ENCODE measurements around the gene SLC19A2. TPM values are rescaled to one million over a fixed set of nuclear protein-coding genes. Genes with fewer than 3 reads are reported as not detected.
A peak's percentile ranks its signal among the peaks of the same experiment; 100 is the strongest.

The SLC19A2 gene
- polyA plus RNA-seq, 2 of the 4 experiments (the other 2 are of a cell fraction): 5.2 to 13.3 TPM

DNA sequence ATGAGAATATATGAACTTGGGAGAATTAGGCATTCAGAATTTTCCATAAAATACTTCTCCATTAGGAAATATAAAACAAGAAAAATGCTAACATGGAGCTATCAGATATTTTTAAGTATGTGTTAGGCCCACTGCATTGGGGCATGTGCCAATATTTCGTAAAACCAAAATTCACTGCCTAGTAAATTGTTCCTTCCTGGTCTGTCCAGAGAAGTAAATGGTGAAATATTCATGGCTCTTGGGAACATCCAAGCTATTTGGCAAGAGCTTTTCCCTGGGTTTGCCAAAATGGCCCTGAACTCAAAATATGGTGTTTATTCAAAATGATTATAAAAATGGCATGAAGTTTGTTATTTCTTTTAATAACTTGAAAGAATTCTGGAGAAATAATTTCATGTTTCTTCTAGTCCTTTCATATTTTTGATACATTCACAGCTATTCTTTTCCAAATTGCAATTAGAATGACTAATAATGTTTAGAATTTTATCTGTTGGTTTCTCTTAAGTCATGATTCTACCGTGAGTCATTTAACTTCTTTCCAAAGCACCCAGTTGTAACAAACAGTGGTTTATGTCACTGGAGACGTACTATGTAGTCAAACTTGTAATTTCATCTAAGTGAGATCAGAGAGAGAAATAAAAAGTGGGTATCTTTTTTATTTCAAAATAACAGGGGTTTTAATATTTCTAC, 25.7 kb upstream of the SLC19A2 start:
- H3K9me3 ChIP-seq: no peaks in the 10 kb centered on the region
- ATAC-seq (peak; percentile 48 to 80; a peak in 3 of 6 replicates), FAIRE-seq (no peak), DNase-seq (ENCODE audit: low read depth in 1 of 2, low spot score in 1 of 2) (peak in 1 of 2 experiments; percentile 18)
- WGBS (ENCODE audit: missing lambda C conversion rate): 35% methylated on average over 3 of the region's 3 CpGs
- H3K27ac ChIP-seq: no peak overlapping the region
- peak overlapping the region; percentile 15; the same call in 1 of the 3 replicates for H3K4me2 ChIP-seq
- peaks cover 36% of the 10 kb centered on the region for H3K4me1 ChIP-seq
- ChIA-PET POLR2A (interaction anchor here (1.6 kb wide), 1 partner anchor 25 kb away, joined by 10 read pairs; the partner anchor contains the start of gene SLC19A2), CTCF (interaction anchor here (1.1 to 1.5 kb wide), 2 partner anchors 35 to 45 kb away, joined by 3 to 7 read pairs; no protein-coding TSS in a partner anchor)
- H3K4me3 ChIP-seq: no peak overlapping the region
- TF ChIP-seq KDM5A (IDR thresholded peaks at IDR 0.05) (no peak), CHD2 (IDR thresholded peaks at IDR 0.05; ENCODE audit: low read length, partially characterized antibody) (no peak), JUNB (IDR thresholded peaks at IDR 0.05) (peak; percentile 58; the same call in 1 of the 2 replicates), FOSL2 (IDR thresholded peaks at IDR 0.05) (peak; percentile 41; the same call in 1 of the 2 replicates), FOSL2 (CRISPR knock-in tag; IDR thresholded peaks at IDR 0.05) (peak; percentile 47; the same call in 1 of the 2 replicates)
- TF ChIP-seq, protein P1, sequence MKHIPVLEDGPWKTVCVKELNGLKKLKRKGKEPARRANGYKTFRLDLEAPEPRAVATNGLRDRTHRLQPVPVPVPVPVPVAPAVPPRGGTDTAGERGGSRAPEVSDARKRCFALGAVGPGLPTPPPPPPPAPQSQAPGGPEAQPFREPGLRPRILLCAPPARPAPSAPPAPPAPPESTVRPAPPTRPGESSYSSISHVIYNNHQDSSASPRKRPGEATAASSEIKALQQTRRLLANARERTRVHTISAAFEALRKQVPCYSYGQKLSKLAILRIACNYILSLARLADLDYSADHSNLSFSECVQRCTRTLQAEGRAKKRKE (CRISPR knock-in tag; IDR thresholded peaks at IDR 0.05; ENCODE audit: low read depth): no peak
- TF ChIP-seq, protein P2, sequence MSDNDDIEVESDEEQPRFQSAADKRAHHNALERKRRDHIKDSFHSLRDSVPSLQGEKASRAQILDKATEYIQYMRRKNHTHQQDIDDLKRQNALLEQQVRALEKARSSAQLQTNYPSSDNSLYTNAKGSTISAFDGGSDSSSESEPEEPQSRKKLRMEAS (IDR thresholded peaks at IDR 0.05): no peak
- TF ChIP-seq, protein P3, sequence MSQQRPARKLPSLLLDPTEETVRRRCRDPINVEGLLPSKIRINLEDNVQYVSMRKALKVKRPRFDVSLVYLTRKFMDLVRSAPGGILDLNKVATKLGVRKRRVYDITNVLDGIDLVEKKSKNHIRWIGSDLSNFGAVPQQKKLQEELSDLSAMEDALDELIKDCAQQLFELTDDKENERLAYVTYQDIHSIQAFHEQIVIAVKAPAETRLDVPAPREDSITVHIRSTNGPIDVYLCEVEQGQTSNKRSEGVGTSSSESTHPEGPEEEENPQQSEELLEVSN (IDR thresholded peaks at IDR 0.05; ENCODE audit: borderline replicate concordance, low read depth): no peak

DNA sequence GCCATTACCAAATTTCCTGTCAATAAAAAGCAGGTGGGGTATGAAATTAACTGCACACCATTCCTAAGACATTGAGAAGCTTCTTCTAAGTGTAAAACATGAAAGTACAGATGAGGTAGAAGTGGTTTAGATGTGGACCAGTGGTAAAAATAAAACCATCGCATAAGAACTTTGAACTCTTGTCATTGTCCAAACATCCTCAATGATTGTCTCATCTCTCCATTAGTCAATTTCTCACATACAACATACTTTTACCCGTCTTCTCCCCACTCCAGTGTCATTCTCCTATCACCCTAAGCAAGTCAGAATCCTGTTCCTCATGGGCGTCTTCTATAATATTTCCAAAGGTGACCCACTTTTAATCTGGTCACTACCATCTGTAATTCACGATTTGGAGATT, 24.3 kb upstream of the SLC19A2 start:
- H3K9me3 ChIP-seq: no peaks in the 10 kb centered on the region
- H3K4me1 ChIP-seq: peaks cover 36% of the 10 kb centered on the region
- no peak for DNase-seq (ENCODE audit: low read depth in 1 of 2, low spot score in 1 of 2)
- no peak overlapping the region for H3K4me2 ChIP-seq
- H3K27ac ChIP-seq: no peak overlapping the region
- no peak for ATAC-seq
- TF ChIP-seq RFX5 (IDR thresholded peaks at IDR 0.05) (no peak), JUN (IDR thresholded peaks at IDR 0.05) (no peak), RAD21 (conservative IDR thresholded peaks at IDR 0.05 in 1 of 2, IDR thresholded peaks at IDR 0.05 in 1 of 2) (no peak), NR3C1 (IDR thresholded peaks at IDR 0.05) (no peak), RNF2 (IDR thresholded peaks at IDR 0.05; ENCODE audit: borderline replicate concordance, low read depth) (no peak), HEYL (CRISPR knock-in tag; IDR thresholded peaks at IDR 0.05) (no peak), EHF (CRISPR knock-in tag; IDR thresholded peaks at IDR 0.05) (no peak), NFE2L2 (conservative IDR thresholded peaks at IDR 0.05; ENCODE audit: low read length) (no peak), MAZ (IDR thresholded peaks at IDR 0.05; ENCODE audit: borderline replicate concordance, low read depth, low read length) (no peak), CEBPB (IDR thresholded peaks at IDR 0.05) (no peak), KDM5A (IDR thresholded peaks at IDR 0.05) (no peak), PHF8 (IDR thresholded peaks at IDR 0.05; ENCODE audit: borderline replicate concordance, low read depth) (no peak), TP53 (CRISPR knock-in tag; IDR thresholded peaks at IDR 0.05) (no peak)
- TF ChIP-seq, protein P4, sequence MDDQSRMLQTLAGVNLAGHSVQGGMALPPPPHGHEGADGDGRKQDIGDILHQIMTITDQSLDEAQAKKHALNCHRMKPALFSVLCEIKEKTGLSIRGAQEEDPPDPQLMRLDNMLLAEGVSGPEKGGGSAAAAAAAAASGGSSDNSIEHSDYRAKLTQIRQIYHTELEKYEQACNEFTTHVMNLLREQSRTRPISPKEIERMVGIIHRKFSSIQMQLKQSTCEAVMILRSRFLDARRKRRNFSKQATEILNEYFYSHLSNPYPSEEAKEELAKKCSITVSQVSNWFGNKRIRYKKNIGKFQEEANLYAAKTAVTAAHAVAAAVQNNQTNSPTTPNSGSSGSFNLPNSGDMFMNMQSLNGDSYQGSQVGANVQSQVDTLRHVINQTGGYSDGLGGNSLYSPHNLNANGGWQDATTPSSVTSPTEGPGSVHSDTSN (IDR thresholded peaks at IDR 0.05): no peak
- TF ChIP-seq, protein P5, sequence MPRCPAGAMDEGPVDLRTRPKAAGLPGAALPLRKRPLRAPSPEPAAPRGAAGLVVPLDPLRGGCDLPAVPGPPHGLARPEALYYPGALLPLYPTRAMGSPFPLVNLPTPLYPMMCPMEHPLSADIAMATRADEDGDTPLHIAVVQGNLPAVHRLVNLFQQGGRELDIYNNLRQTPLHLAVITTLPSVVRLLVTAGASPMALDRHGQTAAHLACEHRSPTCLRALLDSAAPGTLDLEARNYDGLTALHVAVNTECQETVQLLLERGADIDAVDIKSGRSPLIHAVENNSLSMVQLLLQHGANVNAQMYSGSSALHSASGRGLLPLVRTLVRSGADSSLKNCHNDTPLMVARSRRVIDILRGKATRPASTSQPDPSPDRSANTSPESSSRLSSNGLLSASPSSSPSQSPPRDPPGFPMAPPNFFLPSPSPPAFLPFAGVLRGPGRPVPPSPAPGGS (IDR thresholded peaks at IDR 0.05): no peak
- WGBS (ENCODE audit: missing lambda C conversion rate): 49% methylated on average over 4 of the region's 4 CpGs
- ChIA-PET CTCF (interaction anchor here (1.3 kb wide), 1 partner anchor 24 kb away, joined by 3 read pairs; the partner anchor contains the start of gene SLC19A2), POLR2A (interaction anchor here (1.1 kb wide), 1 partner anchor 24 kb away, joined by 3 read pairs; the partner anchor contains the start of gene SLC19A2)
- H3K4me3 ChIP-seq: no peak overlapping the region
- FAIRE-seq: no peak

Data from A549 (cell line).